G401.6 (cell line): ENCODE data around the gene CEACAM20.
"Not testable (repeated sequence)": the region's sequence is repeated elsewhere in the genome, so short reads cannot be mapped to it uniquely, and the experiment has no call there.

ENCODE experiments used
- FAIRE-seq: peaks from 2 replicates; lab custom pipeline; 2012; peaks lifted over from hg19 to GRCh38; lab: Jason Lieb, UNC

The CEACAM20 gene

GRCh38 chr19:44476559-44477408 is 52.7 kb downstream of the CEACAM20 start:
- FAIRE-seq: no peak

GRCh38 chr19:44468730-44469129 is 60.7 kb downstream of the CEACAM20 start:
- not testable (repeated sequence) for FAIRE-seq

- not testable (repeated sequence) for FAIRE-seq
Measured at GRCh38 chr19:44462600-44463286, 66.7 kb downstream of the CEACAM20 start.
